HS-27A (cell line): ENCODE measurements around the gene TMEM250.

Experiments used
- DNase-seq: peaks from one replicate; pipeline ENCODE4 v3.0.0-alpha.2; 2012; ENCODE audit warnings: low read depth, missing footprints

Gene TMEM250

DNA sequence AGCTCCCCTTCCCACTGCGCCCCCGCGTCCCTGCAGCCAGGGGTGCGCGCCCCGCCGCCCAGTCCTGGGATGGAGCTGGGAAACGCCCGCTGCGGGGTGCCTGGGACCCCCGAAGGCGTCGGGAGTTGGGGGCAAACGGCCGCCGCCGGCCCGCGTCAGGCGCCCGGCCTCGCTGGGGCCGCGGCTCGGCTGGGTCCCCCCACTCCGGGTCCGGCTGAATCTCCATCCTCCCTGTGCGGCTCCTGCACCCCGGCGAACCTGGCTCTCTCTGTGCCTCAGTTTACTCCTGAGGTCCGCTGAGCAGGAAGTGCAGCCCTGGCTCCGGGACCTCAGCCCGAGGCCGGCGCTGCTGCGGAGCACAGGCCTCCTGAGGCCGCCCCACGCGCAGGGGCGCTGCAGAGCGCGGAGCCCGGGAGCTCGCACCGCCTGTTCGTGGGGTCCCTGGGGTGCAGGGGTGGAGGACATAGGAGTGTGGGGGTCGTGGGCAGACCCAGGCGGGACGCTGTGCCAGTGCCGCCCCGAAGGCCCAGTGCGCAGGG is 13.9 kb upstream of the TMEM250 start:
- no peak for DNase-seq

GRCh38 chr9:136131629-136132511 is 13.2 kb upstream of the TMEM250 start:
- no peak for DNase-seq

- no peak for DNase-seq
Observed at GRCh38 chr9:136129176-136129575, 10.5 kb upstream of the TMEM250 start.

- no peak for DNase-seq
Observed at GRCh38 chr9:136128436-136128835, 9.8 kb upstream of the TMEM250 start.

DNA sequence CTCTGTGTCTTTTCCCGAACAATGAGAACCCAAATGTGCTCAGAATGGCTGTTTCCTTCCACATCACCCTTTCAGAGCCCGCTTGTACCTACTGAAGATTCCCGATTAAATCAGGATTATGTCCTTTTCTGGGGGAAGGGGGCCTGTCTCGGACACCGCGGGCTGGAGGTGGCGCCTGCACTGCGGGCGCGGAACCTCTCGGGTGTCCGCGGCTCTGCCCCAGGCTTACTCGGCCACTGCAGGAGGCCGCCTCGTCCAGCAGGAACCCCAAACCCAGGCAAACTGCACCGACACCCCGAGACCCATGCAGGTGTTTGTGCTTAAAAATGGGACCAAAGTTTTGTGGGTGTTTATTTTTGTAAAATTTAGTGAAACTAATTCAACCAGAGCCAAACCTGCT is 8.6 kb upstream of the TMEM250 start:
- DNase-seq = no peak

DNA sequence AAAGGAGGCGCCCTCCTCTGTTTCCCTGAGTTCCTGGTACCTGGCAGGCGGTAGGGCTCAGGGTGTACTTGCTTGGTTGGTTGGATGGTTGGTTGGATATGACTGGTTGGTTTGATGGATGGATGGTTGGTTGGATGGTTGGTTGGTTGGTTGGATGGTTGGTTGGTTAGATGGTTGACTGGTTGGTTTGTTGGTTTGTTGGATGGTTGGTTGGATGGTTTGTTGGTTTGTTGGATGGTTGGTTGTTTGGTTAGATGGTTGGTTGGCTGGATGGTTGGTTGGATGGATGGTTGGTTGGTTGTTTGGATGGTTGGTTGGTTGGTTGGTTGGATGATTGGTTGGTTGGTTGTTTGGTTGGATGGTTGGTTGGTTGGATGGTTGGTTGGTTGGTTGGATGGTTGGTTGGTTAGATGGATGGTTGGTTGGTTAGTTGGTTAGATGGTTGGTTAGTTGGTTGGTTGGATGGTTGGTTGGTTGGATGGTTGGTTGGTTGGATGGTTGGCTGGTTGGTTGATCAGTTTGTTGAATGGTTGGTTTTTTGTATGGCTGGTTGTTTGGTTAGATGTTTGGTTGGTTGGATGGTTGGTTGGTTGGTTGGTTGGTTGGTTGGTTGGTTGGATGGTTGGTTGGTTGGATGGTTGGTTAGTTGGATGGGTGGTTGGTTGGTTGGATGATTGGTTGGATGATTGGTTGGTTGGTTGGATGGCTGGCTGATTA is 6.5 kb upstream of the TMEM250 start:
- DNase-seq = no peak

DNA sequence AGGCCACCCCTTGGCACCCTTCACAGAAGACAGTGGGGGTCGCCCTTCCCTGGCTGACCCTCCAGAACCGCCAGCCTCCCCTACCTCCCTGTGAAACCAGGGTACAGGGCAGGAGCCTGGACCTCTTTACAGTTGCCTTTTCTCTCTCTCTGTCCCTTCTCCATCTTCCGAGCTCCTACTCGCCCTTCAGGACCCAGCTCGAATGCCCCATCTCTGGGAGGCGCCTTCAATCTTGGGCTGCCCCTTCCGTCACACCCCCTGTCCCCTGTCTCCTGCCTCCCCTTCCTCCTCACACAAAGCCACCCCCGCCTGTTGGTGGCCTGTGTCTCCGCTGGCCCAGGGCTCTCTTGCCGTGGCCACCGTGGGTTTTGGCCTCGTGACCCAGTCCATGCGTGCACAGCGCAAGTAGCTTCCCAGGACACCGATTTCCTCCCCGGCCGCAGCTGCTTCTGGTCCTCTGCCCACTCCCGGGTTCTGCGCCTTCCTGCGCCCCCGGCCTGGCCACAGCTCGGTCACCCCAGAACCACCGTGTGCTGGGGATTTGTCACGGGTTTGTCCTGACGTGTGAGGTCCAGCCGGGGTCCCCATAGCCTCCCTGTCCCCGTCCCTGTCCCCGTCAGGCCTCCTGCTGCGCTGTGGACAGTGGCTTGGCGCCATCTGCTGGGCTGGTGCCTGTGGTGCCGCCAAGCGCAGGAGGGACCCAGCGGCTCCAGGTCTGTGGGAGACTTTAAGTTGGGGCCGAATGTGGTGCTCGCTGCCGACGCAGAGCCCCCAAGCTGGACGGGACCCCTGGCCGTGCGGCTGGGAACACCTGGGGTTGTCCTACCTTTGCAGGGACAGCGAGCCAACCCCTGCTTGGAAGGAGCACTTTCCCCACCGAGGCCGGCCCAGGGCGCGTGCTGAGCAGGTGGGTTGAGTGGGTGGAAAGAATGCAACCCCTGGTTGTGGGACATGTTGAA is 4.0 kb upstream of the TMEM250 start:
- DNase-seq = no peak

DNA sequence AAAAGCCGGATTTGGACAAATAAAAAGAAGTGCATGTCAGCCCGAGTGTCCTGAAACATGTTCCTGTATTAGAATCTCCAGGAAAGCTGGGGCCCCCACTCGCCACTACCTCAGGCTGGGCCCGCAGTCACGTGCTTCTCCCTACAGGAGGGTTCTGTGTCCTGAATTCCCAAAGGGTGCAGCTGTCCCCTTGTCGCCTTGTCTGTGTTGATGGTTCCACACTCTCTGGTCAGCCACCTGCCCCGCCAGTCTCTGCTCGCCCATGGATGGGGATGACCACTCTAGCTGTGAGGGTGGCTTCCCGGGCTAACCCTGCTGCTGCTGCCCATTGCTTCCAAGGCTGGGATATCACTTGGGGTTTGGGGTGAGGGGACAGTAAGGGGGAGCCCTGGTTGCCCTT is 3.1 kb upstream of the TMEM250 start:
- DNase-seq = no peak

- DNase-seq = no peak
Observed at GRCh38 chr9:136120438-136120844, 1.8 kb upstream of the TMEM250 start.

DNA sequence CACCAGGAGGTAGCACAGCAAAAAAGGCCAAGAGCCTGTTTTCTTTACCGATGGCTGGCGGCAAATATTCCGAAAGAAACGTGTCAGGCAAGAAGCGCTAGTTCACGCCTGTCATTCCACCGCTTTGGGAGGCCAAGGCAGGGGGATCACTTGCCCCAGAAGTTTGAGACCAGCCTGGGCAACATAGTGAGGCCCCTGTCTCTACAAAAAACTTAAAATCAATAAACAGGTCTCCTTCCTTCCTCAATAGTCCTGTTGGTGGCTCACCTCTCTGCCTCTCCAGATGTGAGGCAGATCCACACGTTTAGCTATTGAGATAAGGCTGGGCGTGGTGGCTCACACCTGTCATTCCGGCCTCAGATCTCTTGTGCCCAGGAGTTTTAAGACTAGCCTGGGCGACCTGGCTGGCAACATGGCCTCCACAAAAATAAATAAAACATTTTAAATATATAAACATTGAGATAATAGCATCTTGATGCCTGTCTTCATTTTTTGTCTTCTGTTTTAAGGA is 1.3 kb upstream of the TMEM250 start:
- no peak for DNase-seq

DNA sequence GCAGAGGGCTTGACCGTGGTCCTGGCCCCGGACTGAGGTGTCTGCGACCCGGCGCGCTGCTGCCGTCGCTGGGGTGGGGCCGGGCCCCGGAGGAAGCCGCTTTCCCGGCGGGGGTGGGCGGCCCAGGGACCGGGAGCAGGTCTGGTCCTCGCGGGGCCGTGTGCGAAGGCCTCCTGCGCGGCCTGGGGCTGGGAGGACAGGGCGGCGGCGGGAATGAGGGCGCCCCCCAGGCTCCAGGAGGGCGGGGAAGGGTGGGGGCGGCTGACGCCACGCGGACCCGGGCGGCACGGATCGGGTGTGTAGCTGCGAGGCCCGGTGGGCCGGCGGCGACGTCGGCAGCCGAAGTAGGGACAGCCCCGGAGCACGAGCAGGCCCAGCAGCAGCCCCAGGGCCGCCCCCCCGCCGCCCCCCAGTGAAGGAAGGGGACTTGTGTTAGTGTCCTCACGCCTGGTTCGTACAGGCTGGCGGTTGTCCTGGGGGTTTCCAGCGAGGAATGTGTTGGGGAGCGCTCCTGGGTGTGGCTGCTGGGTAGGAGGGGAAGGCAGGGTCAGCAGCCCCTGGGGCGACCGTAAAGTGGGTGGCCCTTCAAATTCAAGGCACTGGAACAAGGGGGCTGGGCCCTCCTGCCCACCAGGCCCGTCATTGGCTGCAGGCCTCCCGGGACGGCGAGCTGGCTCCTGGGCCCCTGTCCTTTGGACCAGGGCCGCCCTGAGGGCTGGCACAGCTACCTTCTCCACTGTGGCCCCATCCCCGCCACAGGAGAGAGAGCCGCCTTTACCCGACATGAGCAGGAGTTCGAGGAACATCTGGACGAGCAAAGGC is 597 bp upstream of the TMEM250 start:
- no peak for DNase-seq

- no peak for DNase-seq
Observed at GRCh38 chr9:136117916-136118319, 757 bp downstream of the TMEM250 start.

- DNase-seq = no peak
Observed at GRCh38 chr9:136117291-136117915, 1.3 kb downstream of the TMEM250 start.

- DNase-seq = no peak
Observed at GRCh38 chr9:136116360-136117098, 2.1 kb downstream of the TMEM250 start.

DNA sequence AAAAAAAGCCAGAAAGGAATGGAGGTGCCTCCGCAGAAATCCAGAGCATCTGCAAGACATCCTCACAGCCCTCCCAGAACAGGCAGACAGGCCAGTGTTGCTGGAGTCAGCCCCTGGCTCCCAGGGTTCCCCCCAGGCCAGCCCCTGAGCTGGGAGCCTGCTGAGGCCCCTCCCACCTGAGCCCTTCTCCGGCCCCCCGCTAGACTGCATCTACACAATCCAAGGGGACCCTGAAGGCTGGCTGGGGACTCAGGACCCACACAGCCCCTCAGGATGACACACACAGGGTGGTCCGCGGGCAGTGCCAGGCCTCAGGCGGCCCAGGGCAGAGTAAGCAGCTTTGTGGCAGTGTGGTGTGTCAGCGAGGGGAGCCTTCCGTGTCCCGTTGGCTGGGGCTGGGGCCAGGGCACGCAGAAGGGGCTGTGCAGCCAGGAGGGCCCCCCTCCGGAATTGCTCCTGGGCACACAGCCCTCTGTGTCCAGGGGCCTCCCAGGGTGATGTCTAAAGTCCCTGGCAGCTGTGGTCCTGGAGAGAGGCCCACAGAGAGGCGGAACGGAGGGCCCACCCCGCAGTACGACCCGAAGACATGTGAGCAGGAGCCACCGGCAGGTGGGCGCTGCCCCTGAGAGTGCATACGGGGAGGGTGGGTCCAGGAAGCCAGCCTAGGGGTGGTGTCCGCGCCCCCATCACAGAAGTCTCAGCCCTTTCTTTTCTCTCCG is 2.9 kb downstream of the TMEM250 start:
- DNase-seq = no peak

- DNase-seq = no peak
Observed at GRCh38 chr9:136115206-136115605, 3.5 kb downstream of the TMEM250 start.

DNA sequence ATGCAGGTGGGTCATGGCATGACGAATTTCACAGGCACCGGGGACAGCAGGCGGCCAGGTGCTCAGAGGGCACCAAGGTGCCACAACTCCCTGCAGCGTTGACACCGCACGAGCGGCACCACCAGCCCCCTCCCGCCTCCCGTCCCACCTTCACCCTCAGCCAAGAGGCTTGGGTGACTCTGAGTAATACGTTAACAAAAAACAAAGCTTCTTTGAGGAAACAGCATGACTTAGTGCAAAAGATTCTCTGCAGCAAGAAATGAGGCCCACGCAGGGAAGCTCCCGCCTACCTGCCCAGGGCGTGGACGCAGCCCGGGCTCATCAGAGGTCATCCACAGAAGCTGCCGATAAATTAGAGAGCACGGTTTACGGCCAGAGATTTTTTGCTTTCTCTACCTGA is 4.1 kb downstream of the TMEM250 start:
- no peak for DNase-seq

DNA sequence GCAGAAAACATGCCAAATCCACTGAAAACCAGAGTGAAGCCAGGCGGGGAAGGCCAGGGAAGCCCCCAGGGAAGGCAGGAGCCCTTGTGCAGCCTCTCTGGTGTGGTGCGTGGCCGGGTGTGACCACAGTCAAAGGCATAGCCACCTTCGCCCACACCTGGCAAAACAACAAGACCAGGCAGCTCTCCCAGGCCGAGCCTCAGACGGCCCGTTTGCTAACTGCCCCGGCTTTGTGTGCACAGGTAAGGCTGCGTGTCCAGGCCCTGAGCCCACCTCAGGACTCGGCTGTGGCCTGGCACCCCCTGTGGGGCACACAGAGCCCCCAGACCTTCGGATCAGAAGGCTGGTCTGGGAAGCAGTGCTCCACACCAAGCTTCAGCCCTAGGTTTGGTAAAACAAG is 6.1 kb downstream of the TMEM250 start:
- no peak for DNase-seq

GRCh38 chr9:136111910-136112309 is 6.8 kb downstream of the TMEM250 start:
- DNase-seq = no peak
